ENCODE measurements around the gene FOXL1.

Gene FOXL1

GRCh38 chr16:86605950-86606349 is 27.6 kb downstream of the FOXL1 start:
- Histone ChIP-seq H3K9ac (ENCODE audit: low read depth, low read length) (no peak overlapping the region), H3K9me3 (ENCODE audit: control insufficient read depth, insufficient read depth, low read length) (no peaks in the 10 kb centered on the region), H3K36me3 (ENCODE audit: insufficient read depth, low read length) (no peaks in the 10 kb centered on the region), H3K4me1 (ENCODE audit: insufficient read depth, low read length) (peaks cover 18% of the 10 kb centered on the region)

GRCh38 chr16:86608301-86608747 is 30.0 kb downstream of the FOXL1 start:
- H3K9ac ChIP-seq (ENCODE audit: low read depth, low read length): no peak overlapping the region
- H3K36me3 ChIP-seq (ENCODE audit: insufficient read depth, low read length): no peaks in the 10 kb centered on the region
- H3K4me1 ChIP-seq (ENCODE audit: insufficient read depth, low read length): peaks cover 18% of the 10 kb centered on the region
- H3K9me3 ChIP-seq (ENCODE audit: control insufficient read depth, insufficient read depth, low read length): no peaks in the 10 kb centered on the region

GRCh38 chr16:86609115-86609514 is 30.8 kb downstream of the FOXL1 start:
- no peaks in the 10 kb centered on the region for H3K9me3 ChIP-seq (ENCODE audit: control insufficient read depth, insufficient read depth, low read length)
- peak overlapping the region; percentile 13; the same call in 1 of the 2 replicates for H3K9ac ChIP-seq (ENCODE audit: low read depth, low read length)
- H3K4me1 ChIP-seq (ENCODE audit: insufficient read depth, low read length): peaks cover 18% of the 10 kb centered on the region
- no peaks in the 10 kb centered on the region for H3K36me3 ChIP-seq (ENCODE audit: insufficient read depth, low read length)

- no peaks in the 10 kb centered on the region for H3K9me3 ChIP-seq (ENCODE audit: control insufficient read depth, insufficient read depth, low read length)
- no peaks in the 10 kb centered on the region for H3K36me3 ChIP-seq (ENCODE audit: insufficient read depth, low read length)
- peak overlapping the region; percentile 13; the same call in 1 of the 2 replicates for H3K9ac ChIP-seq (ENCODE audit: low read depth, low read length)
- peaks cover 22% of the 10 kb centered on the region for H3K4me1 ChIP-seq (ENCODE audit: insufficient read depth, low read length)
Observed at GRCh38 chr16:86609661-86610060, 31.3 kb downstream of the FOXL1 start.

GRCh38 chr16:86610779-86611524 is 32.6 kb downstream of the FOXL1 start:
- no peaks in the 10 kb centered on the region for H3K36me3 ChIP-seq (ENCODE audit: insufficient read depth, low read length)
- H3K9ac ChIP-seq (ENCODE audit: low read depth, low read length): no peak overlapping the region
- peaks cover 27% of the 10 kb centered on the region for H3K4me1 ChIP-seq (ENCODE audit: insufficient read depth, low read length)
- H3K9me3 ChIP-seq (ENCODE audit: control insufficient read depth, insufficient read depth, low read length): no peaks in the 10 kb centered on the region

- Histone ChIP-seq H3K36me3 (ENCODE audit: insufficient read depth, low read length) (no peaks in the 10 kb centered on the region), H3K9ac (ENCODE audit: low read depth, low read length) (no peak overlapping the region), H3K9me3 (ENCODE audit: control insufficient read depth, insufficient read depth, low read length) (no peaks in the 10 kb centered on the region), H3K4me1 (ENCODE audit: insufficient read depth, low read length) (peaks cover 27% of the 10 kb centered on the region)
Observed at GRCh38 chr16:86611525-86611855, 33.1 kb downstream of the FOXL1 start.

- Histone ChIP-seq H3K36me3 (ENCODE audit: insufficient read depth, low read length) (no peaks in the 10 kb centered on the region), H3K4me1 (ENCODE audit: insufficient read depth, low read length) (peaks cover 27% of the 10 kb centered on the region), H3K9ac (ENCODE audit: low read depth, low read length) (no peak overlapping the region), H3K9me3 (ENCODE audit: control insufficient read depth, insufficient read depth, low read length) (no peaks in the 10 kb centered on the region)
Observed at GRCh38 chr16:86611941-86612340, 33.6 kb downstream of the FOXL1 start.

GRCh38 chr16:86614699-86615098 is 36.4 kb downstream of the FOXL1 start:
- Histone ChIP-seq H3K9me3 (ENCODE audit: control insufficient read depth, insufficient read depth, low read length) (no peaks in the 10 kb centered on the region), H3K9ac (ENCODE audit: low read depth, low read length) (no peak overlapping the region), H3K36me3 (ENCODE audit: insufficient read depth, low read length) (no peaks in the 10 kb centered on the region), H3K4me1 (ENCODE audit: insufficient read depth, low read length) (peaks cover 14% of the 10 kb centered on the region)

GRCh38 chr16:86616906-86617305 is 38.6 kb downstream of the FOXL1 start:
- no peaks in the 10 kb centered on the region for H3K36me3 ChIP-seq (ENCODE audit: insufficient read depth, low read length)
- H3K9me3 ChIP-seq (ENCODE audit: control insufficient read depth, insufficient read depth, low read length): no peaks in the 10 kb centered on the region
- no peak overlapping the region for H3K9ac ChIP-seq (ENCODE audit: low read depth, low read length)
- H3K4me1 ChIP-seq (ENCODE audit: insufficient read depth, low read length): peaks cover 9% of the 10 kb centered on the region; the same call in 1 of the 2 replicates

- Histone ChIP-seq H3K9me3 (ENCODE audit: control insufficient read depth, insufficient read depth, low read length) (no peaks in the 10 kb centered on the region), H3K9ac (ENCODE audit: low read depth, low read length) (no peak overlapping the region), H3K36me3 (ENCODE audit: insufficient read depth, low read length) (no peaks in the 10 kb centered on the region), H3K4me1 (ENCODE audit: insufficient read depth, low read length) (peaks cover 9% of the 10 kb centered on the region; the same call in 1 of the 2 replicates)
Observed at GRCh38 chr16:86618431-86619238, 40.3 kb downstream of the FOXL1 start.

- peaks cover 8% of the 10 kb centered on the region; the same call in 1 of the 2 replicates for H3K4me1 ChIP-seq (ENCODE audit: insufficient read depth, low read length)
- H3K9me3 ChIP-seq (ENCODE audit: control insufficient read depth, insufficient read depth, low read length): no peaks in the 10 kb centered on the region
- no peak overlapping the region for H3K9ac ChIP-seq (ENCODE audit: low read depth, low read length)
- no peaks in the 10 kb centered on the region for H3K36me3 ChIP-seq (ENCODE audit: insufficient read depth, low read length)
Observed at GRCh38 chr16:86619239-86619794, 41.0 kb downstream of the FOXL1 start.

- no peaks in the 10 kb centered on the region for H3K36me3 ChIP-seq (ENCODE audit: insufficient read depth, low read length)
- H3K9ac ChIP-seq (ENCODE audit: low read depth, low read length): no peak overlapping the region
- no peaks in the 10 kb centered on the region for H3K9me3 ChIP-seq (ENCODE audit: control insufficient read depth, insufficient read depth, low read length)
- H3K4me1 ChIP-seq (ENCODE audit: insufficient read depth, low read length): no peaks in the 10 kb centered on the region; the same call in 1 of the 2 replicates
Observed at GRCh38 chr16:86620184-86620583, 41.8 kb downstream of the FOXL1 start.

GRCh38 chr16:86621966-86622365 is 43.6 kb downstream of the FOXL1 start:
- Histone ChIP-seq H3K4me1 (ENCODE audit: insufficient read depth, low read length) (no peaks in the 10 kb centered on the region; the same call in 1 of the 2 replicates), H3K9ac (ENCODE audit: low read depth, low read length) (no peak overlapping the region)

GRCh38 chr16:86622700-86623615 is 44.6 kb downstream of the FOXL1 start:
- Histone ChIP-seq H3K9ac (ENCODE audit: low read depth, low read length) (no peak overlapping the region), H3K4me1 (ENCODE audit: insufficient read depth, low read length) (no peaks in the 10 kb centered on the region; the same call in 1 of the 2 replicates), H3K9me3 (ENCODE audit: control insufficient read depth, insufficient read depth, low read length) (no peaks in the 10 kb centered on the region), H3K36me3 (ENCODE audit: insufficient read depth, low read length) (no peaks in the 10 kb centered on the region)

More at GRCh38 chr16:86621966-86622365, 43.6 kb downstream of the FOXL1 start:
- Histone ChIP-seq H3K36me3 (ENCODE audit: insufficient read depth, low read length) (no peaks in the 10 kb centered on the region), H3K9me3 (ENCODE audit: control insufficient read depth, insufficient read depth, low read length) (no peaks in the 10 kb centered on the region)

Measured in ES-I3 (cell line).